Bronchial smooth muscle cell (primary cell): Measurements from ENCODE around the gene FGFR2. TPM values are rescaled to one million over a fixed set of nuclear protein-coding genes. Genes with fewer than 3 reads are reported as not detected.

Source experiments
- total RNA-seq: library from RNA; depleted of rRNA; stranded (reverse); fragments of >200 nt; gene quantifications from 2 replicates; pipeline ENCODE4 v1.2.1, GENCODE V29; 2014

The FGFR2 gene
- total RNA-seq, result under 0.01 and 0.09 TPM in 2 replicates

DNA sequence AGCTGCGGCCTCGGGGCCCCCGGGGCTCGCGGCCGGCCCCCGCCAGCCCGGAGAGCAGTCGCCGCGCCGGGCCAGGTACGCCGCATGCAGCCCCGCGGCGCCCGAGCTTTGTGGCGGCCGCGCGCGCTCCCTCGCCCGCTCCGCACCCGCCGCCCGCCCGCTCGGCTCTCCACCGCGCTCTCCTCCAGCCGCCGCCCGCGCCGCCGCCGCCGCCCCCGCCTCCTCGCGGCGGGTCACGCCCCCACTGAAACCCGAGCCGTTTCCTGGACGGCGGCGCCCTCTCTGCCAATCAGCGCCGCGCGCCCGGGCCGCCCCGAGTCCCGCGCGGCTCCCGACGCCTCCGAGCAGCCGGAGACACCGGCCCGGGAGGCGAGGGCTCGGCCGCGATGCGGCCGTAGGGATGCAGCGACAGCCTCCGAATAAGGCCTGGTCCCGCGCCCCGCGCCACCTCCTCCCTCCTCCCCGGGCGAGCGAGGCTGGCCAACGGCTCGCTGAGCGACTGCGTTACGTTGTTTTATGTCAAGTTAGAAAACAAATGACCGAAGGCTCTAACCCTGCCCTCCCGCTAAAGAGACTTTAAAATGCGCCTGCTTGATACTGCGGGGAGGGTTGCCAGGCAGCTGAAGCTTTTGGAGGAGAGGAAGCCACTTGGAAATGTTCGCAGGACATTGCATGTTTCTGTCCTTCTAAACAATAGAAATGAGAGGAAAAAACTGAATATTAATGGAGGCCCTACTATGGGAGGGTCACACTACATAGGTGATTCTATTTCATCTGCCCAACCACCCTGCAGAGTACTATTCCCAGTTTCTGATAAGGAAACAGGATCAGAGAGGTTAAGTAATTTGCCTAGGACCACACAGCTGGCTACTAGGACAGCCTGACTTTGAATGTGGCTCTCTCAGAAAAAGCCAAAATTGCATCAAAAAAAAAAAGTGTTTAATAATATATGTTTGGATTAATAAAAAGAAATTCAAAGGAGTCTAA is at the start of gene FGFR2:
Gene FGFR2, minus strand, starts transcription at position 182 of the 987 bp plus-strand sequence. CDS start 4,627 bp downstream, outside the sequence.

